SH-SY5Y (cell line): ENCODE data around the gene MYOM3.

Experiments used
- GATA2 ChIP-seq: IDR thresholded peaks from 2 replicates; pipeline ENCODE4 v1.6.1; 2011; ENCODE audit warnings: mild to moderate bottlenecking, low read depth, low read length
- GATA3 ChIP-seq: IDR thresholded peaks from 2 replicates; pipeline ENCODE4 v1.6.1; 2011; ENCODE audit warnings: low read depth, mild to moderate bottlenecking, low read length, moderate library complexity

DNA sequence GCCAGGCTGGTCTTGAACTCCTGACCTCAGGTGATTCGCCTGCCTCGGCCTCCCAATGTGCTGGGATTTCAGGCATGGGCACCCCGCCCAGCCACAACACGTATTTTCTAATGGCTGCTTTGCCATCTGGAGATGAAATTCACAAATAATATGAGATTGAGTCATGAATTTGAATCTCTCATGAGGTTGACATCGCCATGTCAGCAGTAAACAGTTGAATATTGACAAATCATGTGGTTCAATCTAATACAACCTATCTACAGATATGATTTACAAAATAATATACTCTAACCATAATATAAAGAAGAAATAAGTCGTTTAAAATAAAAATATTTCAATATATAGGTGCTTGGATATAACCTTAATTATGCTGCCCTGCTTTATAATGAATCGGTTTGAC, 42.1 kb downstream of the MYOM3 start:
- TF ChIP-seq GATA2 = no peak
- TF ChIP-seq GATA3 = no peak
